ENCODE results near the gene BRD3OS.

BRD3OS gene

GRCh38 chr9:134031783-134032182 is 6.5 kb downstream of the BRD3OS start:
- DNase-seq (ENCODE audit: low read depth, low spot score) = no peak
- H3K27ac ChIP-seq = no peak overlapping the region

GRCh38 chr9:134032456-134033222 is 7.4 kb downstream of the BRD3OS start:
- H3K27ac ChIP-seq = no peak overlapping the region
- no peak for DNase-seq (ENCODE audit: low read depth, low spot score)

GRCh38 chr9:134033516-134034214 is 8.4 kb downstream of the BRD3OS start:
- no peak overlapping the region for H3K27ac ChIP-seq
- no peak for DNase-seq (ENCODE audit: low read depth, low spot score)

GRCh38 chr9:134034215-134035040 is 9.1 kb downstream of the BRD3OS start:
- DNase-seq (ENCODE audit: low read depth, low spot score) = no peak
- H3K27ac ChIP-seq = no peak overlapping the region

- no peak overlapping the region for H3K27ac ChIP-seq
- no peak for DNase-seq (ENCODE audit: low read depth, low spot score)
Measured at GRCh38 chr9:134035041-134036039, 10.1 kb downstream of the BRD3OS start.

GRCh38 chr9:134036130-134036529 is 10.8 kb downstream of the BRD3OS start:
- DNase-seq (ENCODE audit: low read depth, low spot score) = no peak
- no peak overlapping the region for H3K27ac ChIP-seq

- no peak for DNase-seq (ENCODE audit: low read depth, low spot score)
- H3K27ac ChIP-seq = no peak overlapping the region
Measured at GRCh38 chr9:134037641-134038040, 12.4 kb downstream of the BRD3OS start.

- H3K27ac ChIP-seq = no peak overlapping the region
- DNase-seq (ENCODE audit: low read depth, low spot score) = no peak
Measured at GRCh38 chr9:134039386-134040175, 14.3 kb downstream of the BRD3OS start.

GRCh38 chr9:134040176-134040565 is 14.9 kb downstream of the BRD3OS start:
- H3K27ac ChIP-seq = no peak overlapping the region
- no peak for DNase-seq (ENCODE audit: low read depth, low spot score)

- no peak overlapping the region for H3K27ac ChIP-seq
- no peak for DNase-seq (ENCODE audit: low read depth, low spot score)
Measured at GRCh38 chr9:134040781-134041648, 15.7 kb downstream of the BRD3OS start.

GRCh38 chr9:134041649-134041962 is 16.3 kb downstream of the BRD3OS start:
- H3K27ac ChIP-seq = no peak overlapping the region
- DNase-seq (ENCODE audit: low read depth, low spot score) = no peak

GRCh38 chr9:134043531-134043988 is 18.3 kb downstream of the BRD3OS start:
- no peak for DNase-seq (ENCODE audit: low read depth, low spot score)
- H3K27ac ChIP-seq = no peak overlapping the region

- no peak overlapping the region for H3K27ac ChIP-seq
- DNase-seq (ENCODE audit: low read depth, low spot score) = no peak
Measured at GRCh38 chr9:134044944-134045343, 19.7 kb downstream of the BRD3OS start.

- DNase-seq (ENCODE audit: low read depth, low spot score) = no peak
- H3K27ac ChIP-seq = no peak overlapping the region
Measured at GRCh38 chr9:134045841-134046544, 20.7 kb downstream of the BRD3OS start.

GRCh38 chr9:134046894-134047681 is 21.8 kb downstream of the BRD3OS start:
- DNase-seq (ENCODE audit: low read depth, low spot score) = no peak
- no peak overlapping the region for H3K27ac ChIP-seq

- DNase-seq (ENCODE audit: low read depth, low spot score) = no peak
- no peak overlapping the region for H3K27ac ChIP-seq
Measured at GRCh38 chr9:134047868-134048581, 22.7 kb downstream of the BRD3OS start.
